Naive thymus-derived CD4-positive, alpha-beta T cell (primary cell): Measurements from ENCODE around the gene KRTAP12-1. TPM values are rescaled to one million over a fixed set of nuclear protein-coding genes. Genes with fewer than 3 reads are reported as not detected.

Experiments
- polyA plus RNA-seq, 2 donors: library from polyadenylated mRNA; unstranded; fragments of 300-500 nt; fragmentation: Illumina TruSeq; gene quantifications; one replicate each; pipeline ENCODE4 v1.2.3, GENCODE V29; 2021
- total RNA-seq, 6 experiments: library from RNA in 5 of 6; stranded (reverse) in 5 of 6; gene quantifications; 1 replicate in 5 of 6; 2 replicates in 1 of 6; pipeline ENCODE4 v1.2.3 and lab custom pipeline; 2021 to 2026

The KRTAP12-1 gene
- total and polyA plus RNA-seq, 7 experiments from 2014 or later, result not detected

Other genes starting within 250 kb of the KRTAP12-1 start
- 1 to 10 TPM in 3 of 5 experiments, under 1 TPM in 2; 0.79 to 3.3 (median 1.0) TPM for gene LRRC3, start 226.7 kb downstream of the KRTAP12-1 start, total RNA-seq
- under 1 TPM; 0.06 to 0.66 TPM for gene LRRC3, start 226.7 kb downstream of the KRTAP12-1 start, polyA plus RNA-seq
- not detected for gene KRTAP10-1, start 142.0 kb downstream of the KRTAP12-1 start, total RNA-seq
- not detected for gene KRTAP10-1, start 142.0 kb downstream of the KRTAP12-1 start, polyA plus RNA-seq
- gene KRTAP10-2, start 130.7 kb downstream of the KRTAP12-1 start, total RNA-seq, result not detected
- not detected for gene KRTAP10-2, start 130.7 kb downstream of the KRTAP12-1 start, polyA plus RNA-seq
- not detected for gene KRTAP10-3, start 123.4 kb downstream of the KRTAP12-1 start, total RNA-seq
- gene KRTAP10-3, start 123.4 kb downstream of the KRTAP12-1 start, polyA plus RNA-seq, result not detected
- not detected for gene KRTAP10-4, start 108.4 kb downstream of the KRTAP12-1 start, total RNA-seq
- gene KRTAP10-4, start 108.4 kb downstream of the KRTAP12-1 start, polyA plus RNA-seq, result not detected
- not detected for gene KRTAP10-5, start 101.6 kb downstream of the KRTAP12-1 start, total RNA-seq
- not detected for gene KRTAP10-5, start 101.6 kb downstream of the KRTAP12-1 start, polyA plus RNA-seq
- gene KRTAP10-6, start 89.7 kb downstream of the KRTAP12-1 start, total RNA-seq, result not detected
- not detected for gene KRTAP10-6, start 89.7 kb downstream of the KRTAP12-1 start, polyA plus RNA-seq
- gene KRTAP10-7, start 81.6 kb downstream of the KRTAP12-1 start, total RNA-seq, result not detected
- gene KRTAP10-7, start 81.6 kb downstream of the KRTAP12-1 start, polyA plus RNA-seq, result not detected
- gene KRTAP10-8, start 70.1 kb downstream of the KRTAP12-1 start, total RNA-seq, result not detected
- not detected for gene KRTAP10-8, start 70.1 kb downstream of the KRTAP12-1 start, polyA plus RNA-seq
- not detected for gene KRTAP10-9, start 55.1 kb downstream of the KRTAP12-1 start, total RNA-seq
- not detected for gene KRTAP10-9, start 55.1 kb downstream of the KRTAP12-1 start, polyA plus RNA-seq
- gene KRTAP10-10, start 44.8 kb downstream of the KRTAP12-1 start, total RNA-seq, result not detected
- not detected for gene KRTAP10-10, start 44.8 kb downstream of the KRTAP12-1 start, polyA plus RNA-seq
- gene KRTAP10-11, start 35.7 kb downstream of the KRTAP12-1 start, total RNA-seq, result not detected
- gene KRTAP10-11, start 35.7 kb downstream of the KRTAP12-1 start, polyA plus RNA-seq, result not detected
- not detected for gene KRTAP12-4, start 27.5 kb downstream of the KRTAP12-1 start, total RNA-seq
- gene KRTAP12-4, start 27.5 kb downstream of the KRTAP12-1 start, polyA plus RNA-seq, result not detected
- 1 to 10 TPM in 1 of 5 experiments, not detected in 4; 1.1 TPM for gene KRTAP12-3, start 24.2 kb downstream of the KRTAP12-1 start, total RNA-seq
- gene KRTAP12-3, start 24.2 kb downstream of the KRTAP12-1 start, polyA plus RNA-seq, result not detected
- not detected for gene KRTAP12-2, start 15.2 kb downstream of the KRTAP12-1 start, total RNA-seq
- not detected for gene KRTAP12-2, start 15.2 kb downstream of the KRTAP12-1 start, polyA plus RNA-seq
- not detected for gene KRTAP10-12, start 15.0 kb upstream of the KRTAP12-1 start, total RNA-seq
- gene KRTAP10-12, start 15.0 kb upstream of the KRTAP12-1 start, polyA plus RNA-seq, result not detected
- not detected for gene TSPEAR, start 29.4 kb upstream of the KRTAP12-1 start, total RNA-seq
- gene TSPEAR, start 29.4 kb upstream of the KRTAP12-1 start, polyA plus RNA-seq, result under 1 TPM in 1 of 2 donors, not detected in 1; 0.07 TPM
- 100 to 1,000 TPM; 108 to 150 (median 129) TPM for gene UBE2G2, start 119.7 kb upstream of the KRTAP12-1 start, total RNA-seq
- gene UBE2G2, start 119.7 kb upstream of the KRTAP12-1 start, polyA plus RNA-seq, result 10 to 100 TPM; 50.7 to 65.8 TPM
- 10 to 100 TPM; 46.9 to 91.7 (median 70.2) TPM for gene SUMO3, start 135.9 kb upstream of the KRTAP12-1 start, total RNA-seq
- gene SUMO3, start 135.9 kb upstream of the KRTAP12-1 start, polyA plus RNA-seq, result 10 to 100 TPM; 85.1 to 88.9 TPM
- gene PTTG1IP, start 191.5 kb upstream of the KRTAP12-1 start, total RNA-seq, result 100 to 1,000 TPM in 2 of 5 experiments, 10 to 100 TPM in 3; 83.8 to 122 (median 95.6) TPM
- 10 to 100 TPM; 60.9 to 79.8 TPM for gene PTTG1IP, start 191.5 kb upstream of the KRTAP12-1 start, polyA plus RNA-seq
- gene ITGB2, start 238.7 kb upstream of the KRTAP12-1 start, total RNA-seq, result 100 to 1,000 TPM; 280 to 877 (median 371) TPM
- gene ITGB2, start 238.7 kb upstream of the KRTAP12-1 start, polyA plus RNA-seq, result 100 to 1,000 TPM; 459 to 768 TPM